NCI-H2107 (cell line): ENCODE results near the gene COCH.
"Not testable (repeated sequence)": the region's sequence is repeated elsewhere in the genome, so short reads cannot be mapped to it uniquely, and the experiment has no call there.

Source experiments
- DNase-seq: peaks from one replicate; lab custom pipeline; 2025; lab: John Stamatoyannopoulos, UW

The COCH gene

GRCh38 chr14:30875788-30876053 lies 1.4 kb downstream of the COCH start:
- DNase-seq, result no peak

GRCh38 chr14:30876692-30877091 lies 2.3 kb downstream of the COCH start:
- no peak for DNase-seq

GRCh38 chr14:30882431-30882830 lies 8.1 kb downstream of the COCH start:
- DNase-seq, result no peak

GRCh38 chr14:30883508-30884294 lies 9.3 kb downstream of the COCH start:
- DNase-seq, result no peak

GRCh38 chr14:30884901-30885300 lies 10.5 kb downstream of the COCH start:
- DNase-seq, result no peak

- no peak for DNase-seq
These were observed 11.7 kb downstream of the COCH start for GRCh38 chr14:30885840-30886740.

GRCh38 chr14:30888480-30889243 lies 14.3 kb downstream of the COCH start:
- no peak for DNase-seq

GRCh38 chr14:30889244-30889594 lies 14.9 kb downstream of the COCH start:
- no peak for DNase-seq

GRCh38 chr14:30893819-30894218 lies 19.5 kb downstream of the COCH start:
- DNase-seq, result no peak

- DNase-seq, result no peak
These were observed 20.7 kb downstream of the COCH start for GRCh38 chr14:30894923-30895515.

GRCh38 chr14:30896435-30896834 lies 22.1 kb downstream of the COCH start:
- no peak for DNase-seq

- DNase-seq, result not testable (repeated sequence)
These were observed 22.8 kb downstream of the COCH start for GRCh38 chr14:30897121-30897520.

- no peak for DNase-seq
These were observed 29.1 kb downstream of the COCH start for GRCh38 chr14:30903285-30904124.

GRCh38 chr14:30906752-30907658 lies 32.6 kb downstream of the COCH start:
- no peak for DNase-seq

GRCh38 chr14:30907659-30908057 lies 33.3 kb downstream of the COCH start:
- no peak for DNase-seq

GRCh38 chr14:30908826-30909225 lies 34.5 kb downstream of the COCH start:
- DNase-seq, result no peak

GRCh38 chr14:30914812-30915211 lies 40.5 kb downstream of the COCH start:
- no peak for DNase-seq

GRCh38 chr14:30915596-30915995 lies 41.2 kb downstream of the COCH start:
- DNase-seq, result no peak

- no peak for DNase-seq
These were observed 46.9 kb downstream of the COCH start for GRCh38 chr14:30921305-30921704.

- no peak for DNase-seq
These were observed 47.4 kb downstream of the COCH start for GRCh38 chr14:30921788-30922187.
